Keratinocyte (primary cell): Measurements from ENCODE around the gene SERPINB1. TPM values are rescaled to one million over a fixed set of nuclear protein-coding genes. Genes with fewer than 3 reads are reported as not detected.
"Not testable (repeated sequence)": the region's sequence is repeated elsewhere in the genome, so short reads cannot be mapped to it uniquely, and the experiment has no call there.

ENCODE experiments used
- DNase-seq: peaks from one replicate; pipeline ENCODE4 v3.0.0-alpha.2; 2011; ENCODE audit warnings: low read depth, missing footprints, low spot score
- FAIRE-seq: peaks from 2 replicates; lab custom pipeline; 2011; peaks lifted over from hg19 to GRCh38; lab: Jason Lieb, UNC
- H2AFZ ChIP-seq: 2 replicates; pipeline ENCODE4 v1.6.0; 2012; ENCODE audit warnings: low read length, control low read depth, inconsistent platforms; ENCODE audit not compliant: control insufficient read depth
- H3K27ac ChIP-seq: 2 replicates; pipeline ENCODE4 v1.5.1; 2011; ENCODE audit warnings: low read length; ENCODE audit not compliant: control insufficient read depth, insufficient read depth
- H3K27me3 ChIP-seq: 3 replicates; pipeline ENCODE4 v1.6.0; 2011; ENCODE audit warnings: low read length; ENCODE audit not compliant: control insufficient read depth, insufficient read depth; ENCODE audit errors: extremely low read depth
- H3K36me3 ChIP-seq, 2 experiments: 2 replicates in 1 of 2; 3 replicates in 1 of 2; pipeline ENCODE4 v1.5.1; 2011; ENCODE audit warnings: low read length in 2 of 2, mild to moderate bottlenecking in 1 of 2; ENCODE audit not compliant: control insufficient read depth in 2 of 2, insufficient read depth in 2 of 2; ENCODE audit errors: extremely low read depth in 1 of 2
- H3K4me1 ChIP-seq: 3 replicates; pipeline ENCODE4 v1.5.1; 2011; ENCODE audit warnings: low read length; ENCODE audit not compliant: control insufficient read depth, insufficient read depth; ENCODE audit errors: extremely low read depth
- H3K4me2 ChIP-seq: 3 replicates; pipeline ENCODE4 v1.6.0; 2011; ENCODE audit warnings: low read depth, low read length; ENCODE audit not compliant: control insufficient read depth, insufficient read depth; ENCODE audit errors: extremely low read depth
- H3K4me3 ChIP-seq, 3 experiments: fragments of 200-600 bp in 1 of 3; sonication (generic) in 1 of 3; 2 replicates in 2 of 3; 3 replicates in 1 of 3; pipeline ENCODE4 v1.5.1; 2011 to 2016; ENCODE audit warnings: low read length in 3 of 3, mild to moderate bottlenecking in 3 of 3, control low read depth in 2 of 3, inconsistent platforms in 1 of 3, low read depth in 1 of 3, mixed read lengths in 1 of 3, mixed run types in 1 of 3, moderate library complexity in 1 of 3; ENCODE audit not compliant: control insufficient read depth in 2 of 3, insufficient read depth in 2 of 3; ENCODE audit errors: extremely low read depth in 1 of 3
- H3K79me2 ChIP-seq: 2 replicates; pipeline ENCODE4 v1.6.0; 2012; ENCODE audit warnings: low read length; ENCODE audit not compliant: control insufficient read depth, insufficient read depth
- H3K9ac ChIP-seq: 3 replicates; pipeline ENCODE4 v1.6.0; 2011; ENCODE audit warnings: low read length; ENCODE audit not compliant: control insufficient read depth, insufficient read depth; ENCODE audit errors: extremely low read depth
- H3K9me1 ChIP-seq: 3 replicates; pipeline ENCODE4 v1.6.0; 2011; ENCODE audit warnings: low read length; ENCODE audit not compliant: control insufficient read depth, insufficient read depth; ENCODE audit errors: extremely low read depth
- H3K9me3 ChIP-seq: 2 replicates; pipeline ENCODE4 v1.5.1; 2012; ENCODE audit warnings: low read depth, low read length; ENCODE audit not compliant: control insufficient read depth
- H4K20me1 ChIP-seq: 3 replicates; pipeline ENCODE4 v1.6.0; 2011; ENCODE audit warnings: low read length; ENCODE audit not compliant: control insufficient read depth, insufficient read depth; ENCODE audit errors: extremely low read depth
- EZH2 ChIP-seq: IDR thresholded peaks from one replicate; pipeline ENCODE4 v1.6.1; 2012; ENCODE audit warnings: inconsistent platforms, mild to moderate bottlenecking, low read length, moderate library complexity
- dilution Hi-C: fragments of 300-500 bp; cut with MboI; formaldehyde crosslinking; loops from one replicate; pipeline ENCODE4 v1.7.0; 2020; ENCODE audit warnings: low sequenced_read_pairs; ENCODE audit not compliant: extremely low pct_ligation_motif_present
- polyA plus RNA-seq, 5 experiments: library from polyadenylated mRNA; depleted of rRNA in 3 of 5; stranded (reverse) in 3 of 5; stranded (forward) in 1 of 5; unstranded in 1 of 5; fragments of >200 nt; gene quantifications; 1 replicate in 1 of 5; 2 replicates in 3 of 5; 3 replicates in 1 of 5; pipeline versions ENCODE4 v1.2.1 to v1.2.3, GENCODE V29; 2011 to 2012; ENCODE audit warnings: missing spikeins in 2 of 5, low read depth in 1 of 5, low replicate concordance in 1 of 5
- TF ChIP-seq, protein P1 (sequence below), 3 experiments: IDR thresholded peaks in 1 of 3; conservative IDR thresholded peaks in 1 of 3; optimal IDR thresholded peaks in 1 of 3; 2 replicates in 2 of 3; 3 replicates in 1 of 3; pipeline versions ENCODE3 to v1.5.1; 2011; ENCODE audit warnings: low read length in 3 of 3, mild to moderate bottlenecking in 3 of 3, moderate library complexity in 2 of 3, control low read depth in 1 of 3, inconsistent platforms in 1 of 3; ENCODE audit not compliant: insufficient read depth in 2 of 3; ENCODE audit errors: extremely low read depth in 1 of 3

SERPINB1 gene
- polyA plus RNA-seq, 1 donor (not counting 4 experiments of a cell fraction or from before 2014, with no cell fraction given): 71.9 TPM

DNA sequence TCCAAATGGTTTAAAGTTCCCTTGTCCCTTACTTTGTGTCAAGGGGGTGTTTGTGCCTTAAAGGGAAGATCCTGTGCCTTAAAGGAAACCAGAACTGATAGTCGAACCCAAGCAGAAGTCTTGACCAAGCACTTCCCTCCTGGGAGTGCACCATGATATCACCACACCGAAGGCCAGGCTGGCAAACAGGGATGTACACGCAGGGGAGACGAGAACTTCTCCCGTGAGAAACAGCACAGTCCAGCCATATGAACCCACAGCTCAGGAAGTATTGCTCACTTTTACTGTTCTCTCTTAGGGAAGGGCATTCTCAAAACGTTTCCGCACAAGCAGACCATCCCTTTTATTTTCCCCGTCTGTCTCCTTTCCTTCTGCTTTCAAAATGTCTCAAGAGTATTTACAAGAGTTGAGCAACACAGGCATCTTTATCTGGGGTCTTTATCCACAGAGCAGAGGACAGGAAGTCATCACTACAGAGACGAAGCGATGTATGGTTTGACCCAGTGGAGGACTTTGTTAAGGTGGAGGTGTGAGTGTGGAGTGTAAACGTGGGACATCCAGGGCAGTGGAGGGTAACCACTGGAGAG, 12.8 kb upstream of the SERPINB1 start:
- H3K4me2 ChIP-seq: peak overlapping the region; percentile 80
- no peak for DNase-seq
- H3K79me2 ChIP-seq: no peaks in the 10 kb centered on the region
- H3K9me3 ChIP-seq: no peaks in the 10 kb centered on the region
- no peaks in the 10 kb centered on the region for H3K36me3 ChIP-seq
- H3K9me1 ChIP-seq: no peaks in the 10 kb centered on the region
- H3K27ac ChIP-seq: peak overlapping the region; percentile 73
- H4K20me1 ChIP-seq: no peaks in the 10 kb centered on the region
- dilution Hi-C loops: no loop called here
- FAIRE-seq: no peak
- no peaks in the 10 kb centered on the region for H3K27me3 ChIP-seq
- H3K4me3 ChIP-seq: no peak overlapping the region
- peak overlapping the region; percentile 62 for H2AFZ ChIP-seq
- peak overlapping the region; percentile 55 for H3K9ac ChIP-seq
- peaks cover 11% of the 10 kb centered on the region for H3K4me1 ChIP-seq
- no peak for TF ChIP-seq EZH2
- TF ChIP-seq, protein P1, sequence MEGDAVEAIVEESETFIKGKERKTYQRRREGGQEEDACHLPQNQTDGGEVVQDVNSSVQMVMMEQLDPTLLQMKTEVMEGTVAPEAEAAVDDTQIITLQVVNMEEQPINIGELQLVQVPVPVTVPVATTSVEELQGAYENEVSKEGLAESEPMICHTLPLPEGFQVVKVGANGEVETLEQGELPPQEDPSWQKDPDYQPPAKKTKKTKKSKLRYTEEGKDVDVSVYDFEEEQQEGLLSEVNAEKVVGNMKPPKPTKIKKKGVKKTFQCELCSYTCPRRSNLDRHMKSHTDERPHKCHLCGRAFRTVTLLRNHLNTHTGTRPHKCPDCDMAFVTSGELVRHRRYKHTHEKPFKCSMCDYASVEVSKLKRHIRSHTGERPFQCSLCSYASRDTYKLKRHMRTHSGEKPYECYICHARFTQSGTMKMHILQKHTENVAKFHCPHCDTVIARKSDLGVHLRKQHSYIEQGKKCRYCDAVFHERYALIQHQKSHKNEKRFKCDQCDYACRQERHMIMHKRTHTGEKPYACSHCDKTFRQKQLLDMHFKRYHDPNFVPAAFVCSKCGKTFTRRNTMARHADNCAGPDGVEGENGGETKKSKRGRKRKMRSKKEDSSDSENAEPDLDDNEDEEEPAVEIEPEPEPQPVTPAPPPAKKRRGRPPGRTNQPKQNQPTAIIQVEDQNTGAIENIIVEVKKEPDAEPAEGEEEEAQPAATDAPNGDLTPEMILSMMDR (optimal IDR thresholded peaks at IDR 0.05 in 1 of 3, IDR thresholded peaks at IDR 0.05 in 1 of 3, conservative IDR thresholded peaks at IDR 0.05 in 1 of 3; ENCODE audit: extremely low read depth in 1 of 3, insufficient read depth in 2 of 3, low read length in 3 of 3): no peak

DNA sequence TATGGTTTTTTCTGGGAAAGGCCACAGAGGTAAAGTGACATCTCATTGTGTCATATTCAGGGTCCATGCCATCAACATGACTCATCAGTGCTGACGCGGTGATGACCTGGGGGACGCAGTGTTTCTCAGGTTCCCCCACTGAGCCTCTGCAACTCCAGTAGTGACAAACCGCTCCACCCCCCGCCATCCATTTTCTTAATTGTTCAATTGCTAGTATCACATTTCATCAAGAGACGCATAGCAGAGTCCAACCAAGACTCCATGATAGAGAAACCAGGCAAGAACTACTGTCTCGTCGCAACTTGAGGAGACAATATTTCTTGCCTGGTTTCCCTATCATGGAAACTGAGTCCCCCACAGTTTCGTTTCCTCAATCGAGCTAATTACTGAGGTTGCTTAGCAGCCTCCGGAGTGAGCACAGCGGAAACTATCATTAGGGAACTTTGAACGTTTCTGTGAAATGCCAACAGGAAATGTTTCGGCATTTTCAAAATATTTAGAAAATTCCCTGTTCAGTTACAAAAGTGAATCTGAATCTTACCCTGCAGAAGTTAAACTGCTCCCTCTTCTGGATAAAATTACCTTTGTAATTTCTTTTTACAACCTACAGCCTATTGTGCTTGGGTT, 12.2 kb upstream of the SERPINB1 start:
- peak overlapping the region; percentile 73 for H3K27ac ChIP-seq
- H3K27me3 ChIP-seq: no peaks in the 10 kb centered on the region
- peak overlapping the region; percentile 0 to 52 (median 41) for H3K4me3 ChIP-seq
- no peaks in the 10 kb centered on the region for H3K9me1 ChIP-seq
- no peaks in the 10 kb centered on the region for H3K36me3 ChIP-seq
- FAIRE-seq: no peak
- H3K9ac ChIP-seq: peak overlapping the region; percentile 55
- H4K20me1 ChIP-seq: no peaks in the 10 kb centered on the region
- peaks cover 11% of the 10 kb centered on the region for H3K4me1 ChIP-seq
- H2AFZ ChIP-seq: peak overlapping the region; percentile 62
- TF ChIP-seq EZH2: no peak
- TF ChIP-seq, protein P1 (optimal IDR thresholded peaks at IDR 0.05 in 1 of 3, IDR thresholded peaks at IDR 0.05 in 1 of 3, conservative IDR thresholded peaks at IDR 0.05 in 1 of 3; ENCODE audit: extremely low read depth in 1 of 3, insufficient read depth in 2 of 3, low read length in 3 of 3): peak in 2 of 3 experiments; percentile 15 to 34
- dilution Hi-C loops: no loop called here
- no peaks in the 10 kb centered on the region for H3K9me3 ChIP-seq
- no peak for DNase-seq
- H3K4me2 ChIP-seq: peak overlapping the region; percentile 80
- no peaks in the 10 kb centered on the region for H3K79me2 ChIP-seq

DNA sequence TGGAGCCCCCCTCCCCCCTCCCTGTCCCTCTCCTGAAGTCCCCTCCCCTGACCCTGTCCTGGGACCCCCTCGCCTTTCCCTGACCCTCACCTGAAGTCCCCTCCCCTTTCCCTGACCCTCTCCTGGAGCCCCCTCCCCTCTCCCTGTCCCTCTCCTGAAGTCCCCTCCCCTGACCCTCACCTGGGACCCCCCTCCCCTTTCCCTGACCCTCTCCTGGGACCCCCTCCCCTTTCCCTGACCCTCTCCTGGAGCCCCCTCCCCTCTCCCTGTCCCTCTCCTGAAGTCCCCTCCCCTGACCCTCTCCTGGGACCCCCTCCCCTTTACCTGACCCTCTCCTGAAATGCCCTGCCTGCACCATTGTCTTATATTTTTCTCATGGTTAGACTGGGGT, 11.7 kb upstream of the SERPINB1 start:
- H3K4me3 ChIP-seq: peak overlapping the region in 1 of 3 experiments; percentile 41
- peak overlapping the region; percentile 55 for H3K9ac ChIP-seq
- DNase-seq, H3K79me2 ChIP-seq, H3K36me3 ChIP-seq, dilution Hi-C loops, H4K20me1 ChIP-seq, FAIRE-seq, H3K9me1 ChIP-seq, H3K9me3 ChIP-seq, H3K27me3 ChIP-seq: not testable (repeated sequence)
- H3K27ac ChIP-seq: peak overlapping the region; percentile 73
- peak overlapping the region; percentile 62 for H2AFZ ChIP-seq
- peak overlapping the region; percentile 80 for H3K4me2 ChIP-seq
- H3K4me1 ChIP-seq: peaks cover 11% of the 10 kb centered on the region
